Peyer's patch (tissue), 4 donors: ENCODE measurements around the gene CC2D1B. TPM values are rescaled to one million over a fixed set of nuclear protein-coding genes. Genes with fewer than 3 reads are reported as not detected.

Experiments used
- DNase-seq, 3 donors: peaks; one replicate each; pipeline ENCODE4 v3.0.0-alpha.2; 2017 to 2019
- H3K27ac ChIP-seq, 4 donors: fragments of 200-600 bp; sonication (generic); one replicate each; pipeline ENCODE4 v1.5.1; 2016 to 2019
- H3K27me3 ChIP-seq, 2 donors: fragments of 200-600 bp; sonication (generic); one replicate each; pipeline ENCODE4 v1.5.1; 2019
- H3K36me3 ChIP-seq, 3 donors: fragments of 200-600 bp; sonication (generic); one replicate each; pipeline ENCODE4 v1.5.1; 2016 to 2019
- H3K4me1 ChIP-seq, 4 donors: fragments of 200-600 bp; sonication (generic); one replicate each; pipeline ENCODE4 v1.5.1; 2016 to 2019
- H3K4me3 ChIP-seq, 4 donors: fragments of 200-600 bp; sonication (generic); 1 replicate in 3 of 4; 2 replicates in 1 of 4; pipeline ENCODE4 v1.5.1; 2016 to 2019; ENCODE audit warnings: mild to moderate bottlenecking in 1 of 4
- H3K9me3 ChIP-seq, 4 donors: fragments of 200-600 bp; sonication (generic); one replicate each; pipeline ENCODE4 v1.5.1; 2016 to 2019; ENCODE audit warnings: mild to moderate bottlenecking in 1 of 4
- CTCF ChIP-seq, 6 experiments: fragments of 450-650 bp in 4 of 6; fragments of 200-600 bp in 2 of 6; sonication (generic) in 1 of 6; IDR thresholded peaks; one replicate each; pipeline ENCODE4 v1.5.1; 2017 to 2019; ENCODE audit warnings: antibody characterized with exemption in 6 of 6, mild to moderate bottlenecking in 3 of 6, moderate library complexity in 1 of 6
- POLR2A ChIP-seq, 2 donors: fragments of 450-650 bp; IDR thresholded peaks; one replicate each; pipeline ENCODE4 v1.5.1; 2017; ENCODE audit warnings: antibody characterized with exemption in 2 of 2, mild to moderate bottlenecking in 2 of 2, moderate library complexity in 2 of 2
- total RNA-seq, 4 donors: library from RNA; depleted of rRNA; stranded (reverse); fragments of >200 nt; gene quantifications; one replicate each; pipeline ENCODE4 v1.1.0, GENCODE V29; 2016

The CC2D1B gene
- total RNA-seq, 4 donors from 2014 or later, result 48.4 to 61.2 (median 52.2) TPM

DNA sequence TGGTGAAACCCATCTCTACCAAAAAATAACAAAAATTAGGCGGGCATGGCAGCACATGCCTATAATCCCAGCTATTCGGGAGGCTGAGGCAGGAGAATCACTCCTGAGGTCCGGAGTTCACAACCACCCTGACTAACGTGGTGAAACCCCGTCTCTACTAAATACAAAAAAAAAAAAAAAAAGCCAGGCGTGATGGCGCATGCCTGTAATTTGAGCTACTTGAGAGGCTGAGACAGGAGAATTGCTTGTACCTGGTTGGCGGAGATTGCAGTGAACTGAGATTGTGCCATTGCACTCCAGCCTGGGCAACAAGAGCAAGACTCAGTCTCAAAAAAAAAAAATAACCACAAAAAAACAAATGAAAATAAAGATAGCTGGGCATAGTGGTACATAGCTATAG is 42.3 kb downstream of the CC2D1B start:
- no peak for DNase-seq
- no peaks in the 10 kb centered on the region for H3K27me3 ChIP-seq
- no peak overlapping the region for H3K4me3 ChIP-seq
- H3K36me3 ChIP-seq, result no peaks in the 10 kb centered on the region
- H3K4me1 ChIP-seq, result no peaks in the 10 kb centered on the region
- TF ChIP-seq POLR2A (IDR thresholded peaks at IDR 0.05) (no peak), CTCF (IDR thresholded peaks at IDR 0.05) (no peak)
- H3K27ac ChIP-seq, result no peak overlapping the region
- H3K9me3 ChIP-seq, result no peaks in the 10 kb centered on the region

- DNase-seq, result no peak
- Histone ChIP-seq H3K4me1 (no peaks in the 10 kb centered on the region), H3K36me3 (no peaks in the 10 kb centered on the region), H3K4me3 (no peak overlapping the region), H3K9me3 (no peaks in the 10 kb centered on the region), H3K27ac (no peak overlapping the region), H3K27me3 (no peaks in the 10 kb centered on the region)
- no peak for TF ChIP-seq POLR2A (IDR thresholded peaks at IDR 0.05)
- no peak for TF ChIP-seq CTCF (IDR thresholded peaks at IDR 0.05)
Measured at GRCh38 chr1:52321061-52321460, 44.9 kb downstream of the CC2D1B start.

- no peak for DNase-seq
- no peak overlapping the region for H3K27ac ChIP-seq
- no peaks in the 10 kb centered on the region for H3K9me3 ChIP-seq
- H3K4me1 ChIP-seq, result no peaks in the 10 kb centered on the region
- H3K4me3 ChIP-seq, result no peak overlapping the region
- TF ChIP-seq POLR2A (IDR thresholded peaks at IDR 0.05) (no peak), CTCF (IDR thresholded peaks at IDR 0.05) (no peak)
- H3K27me3 ChIP-seq, result no peaks in the 10 kb centered on the region
- H3K36me3 ChIP-seq, result peaks cover 0 to 8% (median 0%) of the 10 kb centered on the region in 3 donors
Measured at GRCh38 chr1:52306227-52307006, 59.6 kb downstream of the CC2D1B start.

DNA sequence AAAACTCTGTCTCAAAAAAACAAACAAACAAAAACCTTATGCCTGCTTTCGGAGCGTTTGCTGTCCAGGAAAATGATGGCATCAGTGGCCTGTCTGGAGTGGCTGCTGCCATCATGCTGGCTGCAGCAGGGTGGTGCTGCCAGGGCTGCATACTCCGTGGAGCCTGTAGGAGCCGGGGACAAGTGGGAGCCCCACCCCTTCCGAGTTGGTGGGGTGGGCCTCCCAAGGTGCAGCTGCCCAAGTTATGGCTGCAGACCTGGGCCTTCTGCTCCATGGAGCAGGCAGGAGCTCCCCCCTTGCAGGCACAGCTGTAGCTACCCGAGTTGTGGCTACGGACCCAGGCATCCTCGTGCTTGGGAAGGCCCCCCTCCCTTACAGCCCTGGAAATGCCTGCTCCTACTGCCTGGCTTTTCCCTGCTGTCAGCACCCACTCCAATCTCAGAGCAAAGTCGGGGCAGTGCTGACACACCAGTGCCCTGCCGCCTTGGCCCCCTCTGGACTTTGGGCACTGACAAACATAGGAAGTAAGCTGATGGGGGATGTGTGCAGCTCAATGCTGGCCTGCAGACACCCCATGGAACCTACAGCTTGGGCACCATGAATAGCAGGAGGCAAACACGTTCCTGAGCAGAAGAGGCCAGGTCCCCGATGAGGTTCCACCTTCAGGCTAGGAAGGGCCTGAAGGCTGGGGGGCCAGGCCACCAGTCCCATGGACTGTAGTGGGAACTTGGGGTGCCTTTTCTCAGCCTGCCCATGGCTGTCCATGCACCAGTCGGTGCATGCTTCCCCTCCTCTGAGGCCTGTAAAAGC is 60.4 kb downstream of the CC2D1B start:
- no peak overlapping the region for H3K27ac ChIP-seq
- DNase-seq, result no peak
- no peak for TF ChIP-seq CTCF (IDR thresholded peaks at IDR 0.05)
- no peak for TF ChIP-seq POLR2A (IDR thresholded peaks at IDR 0.05)

More for the DNA sequence above, 60.4 kb downstream of the CC2D1B start:
- Histone ChIP-seq H3K27me3 (no peaks in the 10 kb centered on the region), H3K4me1 (no peaks in the 10 kb centered on the region), H3K36me3 (peaks cover 0 to 8% (median 0%) of the 10 kb centered on the region in 3 donors), H3K4me3 (no peak overlapping the region), H3K9me3 (no peaks in the 10 kb centered on the region)

Other genes starting within 250 kb of the CC2D1B start
- gene ZFYVE9, start 224.1 kb downstream of the CC2D1B start, total RNA-seq, result 10 to 100 TPM; 21.6 to 36.3 (median 25.4) TPM
- 10 to 100 TPM in 1 of 4 donors, 1 to 10 TPM in 3; 1.5 to 19.0 (median 3.7) TPM for gene ORC1, start 38.2 kb upstream of the CC2D1B start, total RNA-seq
- gene PRPF38A, start 38.4 kb upstream of the CC2D1B start, total RNA-seq, result 10 to 100 TPM; 14.2 to 20.6 (median 18.7) TPM
- gene TUT4, start 186.9 kb upstream of the CC2D1B start, total RNA-seq, result 100 to 1,000 TPM in 1 of 4 donors, 10 to 100 TPM in 3; 22.1 to 212 (median 50.0) TPM
- 1 to 10 TPM in 3 of 4 donors, not detected in 1; 1.4 to 6.2 (median 2.0) TPM for gene GPX7, start 236.2 kb upstream of the CC2D1B start, total RNA-seq